ENCODE data around the gene FAM13A. TPM values are rescaled to one million over a fixed set of nuclear protein-coding genes. Genes with fewer than 3 reads are reported as not detected.

Gene FAM13A
- polyA plus RNA-seq, 1 donor from 2014 or later, result 4.0 TPM

DNA sequence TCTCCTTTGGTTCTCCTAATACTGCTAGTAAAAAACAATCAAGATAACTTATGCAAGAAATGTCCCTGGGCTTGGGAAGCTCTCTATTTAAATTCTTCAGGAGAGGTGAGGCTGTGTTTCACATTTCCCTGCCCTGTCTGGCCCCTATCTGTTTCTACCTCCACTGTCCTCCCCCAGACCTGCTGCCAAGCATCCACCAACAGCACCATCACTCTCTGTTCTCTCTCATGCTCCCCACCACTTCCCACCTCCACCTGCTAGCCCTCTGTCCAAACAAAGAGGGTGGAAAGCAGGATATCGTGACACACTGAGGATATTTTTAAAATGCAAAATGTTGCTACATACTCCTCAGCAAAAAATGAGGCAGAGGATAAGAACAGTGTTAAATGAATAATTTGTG is 271.0 kb downstream of the FAM13A start:
- H2AFZ ChIP-seq (ENCODE audit: low read depth, low read length), result no peak overlapping the region
- H3K4me2 ChIP-seq (ENCODE audit: low read length), result no peak overlapping the region

DNA sequence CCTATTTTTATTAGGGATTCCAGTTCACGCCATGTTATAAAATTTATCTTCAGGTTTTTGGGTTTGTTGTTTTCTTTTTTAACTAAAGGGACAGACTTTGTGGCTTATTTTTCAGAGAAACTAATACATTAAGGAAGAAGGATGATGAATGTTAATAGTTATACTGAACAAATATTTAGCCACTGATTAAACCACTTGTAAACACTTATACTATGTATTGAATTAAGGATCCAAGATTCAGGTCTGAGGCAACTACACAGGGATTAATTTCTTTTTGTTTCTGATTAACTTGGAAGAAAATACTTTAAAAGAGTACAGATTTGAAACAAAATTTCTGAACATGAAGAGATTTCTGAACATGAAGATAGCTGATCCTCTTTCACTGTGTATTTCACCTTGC is 276.6 kb downstream of the FAM13A start:
- H3K9me3 ChIP-seq (ENCODE audit: low read length), result no peaks in the 10 kb centered on the region
- no peak overlapping the region for H3K27ac ChIP-seq (ENCODE audit: low read length)
- no peak overlapping the region for H3K4me2 ChIP-seq (ENCODE audit: low read length)
- no peaks in the 10 kb centered on the region for H3K9me2 ChIP-seq (ENCODE audit: insufficient read depth, low read length)
- H3K79me2 ChIP-seq (replicated peaks; ENCODE audit: insufficient read depth, low read length), result no peaks in the 10 kb centered on the region
- no peaks in the 10 kb centered on the region for H4K20me1 ChIP-seq (ENCODE audit: insufficient read depth)
- no peak overlapping the region for H3K9ac ChIP-seq (ENCODE audit: low read length)
- no peak for TF ChIP-seq TAF1 (IDR thresholded peaks at IDR 0.05; ENCODE audit: low read depth)
- H3K27me3 ChIP-seq (ENCODE audit: insufficient read depth, low read depth, low read length), result no peaks in the 10 kb centered on the region
- H3K4me3 ChIP-seq (ENCODE audit: low read length), result no peak overlapping the region
- H3K36me3 ChIP-seq (ENCODE audit: insufficient read depth, low read length), result no peaks in the 10 kb centered on the region
- no peak overlapping the region for H2AFZ ChIP-seq (ENCODE audit: low read depth, low read length)
- no peaks in the 10 kb centered on the region for H3F3A ChIP-seq (ENCODE audit: insufficient read depth, low read length, poor library complexity, severe bottlenecking)

More for the DNA sequence above, 271.0 kb downstream of the FAM13A start:
- H3K9ac ChIP-seq (ENCODE audit: low read length), result no peak overlapping the region
- no peaks in the 10 kb centered on the region for H3K9me3 ChIP-seq (ENCODE audit: low read length)
- H3K79me2 ChIP-seq (replicated peaks; ENCODE audit: insufficient read depth, low read length), result no peaks in the 10 kb centered on the region
- H3K9me2 ChIP-seq (ENCODE audit: insufficient read depth, low read length), result no peaks in the 10 kb centered on the region
- TF ChIP-seq EZH2 (IDR thresholded peaks at IDR 0.05; ENCODE audit: borderline replicate concordance, insufficient read depth, low read length, poor library complexity, severe bottlenecking) (no peak), MXI1 (conservative IDR thresholded peaks at IDR 0.05; ENCODE audit: poor library complexity, severe bottlenecking) (no peak), EP300 (conservative IDR thresholded peaks at IDR 0.05; ENCODE audit: poor library complexity, severe bottlenecking) (no peak), POLR2AphosphoS5 (IDR thresholded peaks at IDR 0.05) (no peak), TAF1 (IDR thresholded peaks at IDR 0.05; ENCODE audit: low read depth) (no peak), RAD21 (conservative IDR thresholded peaks at IDR 0.05) (no peak), SMC3 (conservative IDR thresholded peaks at IDR 0.05; ENCODE audit: poor library complexity) (no peak)
- TF ChIP-seq, protein P1, sequence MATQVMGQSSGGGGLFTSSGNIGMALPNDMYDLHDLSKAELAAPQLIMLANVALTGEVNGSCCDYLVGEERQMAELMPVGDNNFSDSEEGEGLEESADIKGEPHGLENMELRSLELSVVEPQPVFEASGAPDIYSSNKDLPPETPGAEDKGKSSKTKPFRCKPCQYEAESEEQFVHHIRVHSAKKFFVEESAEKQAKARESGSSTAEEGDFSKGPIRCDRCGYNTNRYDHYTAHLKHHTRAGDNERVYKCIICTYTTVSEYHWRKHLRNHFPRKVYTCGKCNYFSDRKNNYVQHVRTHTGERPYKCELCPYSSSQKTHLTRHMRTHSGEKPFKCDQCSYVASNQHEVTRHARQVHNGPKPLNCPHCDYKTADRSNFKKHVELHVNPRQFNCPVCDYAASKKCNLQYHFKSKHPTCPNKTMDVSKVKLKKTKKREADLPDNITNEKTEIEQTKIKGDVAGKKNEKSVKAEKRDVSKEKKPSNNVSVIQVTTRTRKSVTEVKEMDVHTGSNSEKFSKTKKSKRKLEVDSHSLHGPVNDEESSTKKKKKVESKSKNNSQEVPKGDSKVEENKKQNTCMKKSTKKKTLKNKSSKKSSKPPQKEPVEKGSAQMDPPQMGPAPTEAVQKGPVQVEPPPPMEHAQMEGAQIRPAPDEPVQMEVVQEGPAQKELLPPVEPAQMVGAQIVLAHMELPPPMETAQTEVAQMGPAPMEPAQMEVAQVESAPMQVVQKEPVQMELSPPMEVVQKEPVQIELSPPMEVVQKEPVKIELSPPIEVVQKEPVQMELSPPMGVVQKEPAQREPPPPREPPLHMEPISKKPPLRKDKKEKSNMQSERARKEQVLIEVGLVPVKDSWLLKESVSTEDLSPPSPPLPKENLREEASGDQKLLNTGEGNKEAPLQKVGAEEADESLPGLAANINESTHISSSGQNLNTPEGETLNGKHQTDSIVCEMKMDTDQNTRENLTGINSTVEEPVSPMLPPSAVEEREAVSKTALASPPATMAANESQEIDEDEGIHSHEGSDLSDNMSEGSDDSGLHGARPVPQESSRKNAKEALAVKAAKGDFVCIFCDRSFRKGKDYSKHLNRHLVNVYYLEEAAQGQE (IDR thresholded peaks at IDR 0.05; ENCODE audit: borderline replicate concordance), result no peak
- TF ChIP-seq, protein P2, sequence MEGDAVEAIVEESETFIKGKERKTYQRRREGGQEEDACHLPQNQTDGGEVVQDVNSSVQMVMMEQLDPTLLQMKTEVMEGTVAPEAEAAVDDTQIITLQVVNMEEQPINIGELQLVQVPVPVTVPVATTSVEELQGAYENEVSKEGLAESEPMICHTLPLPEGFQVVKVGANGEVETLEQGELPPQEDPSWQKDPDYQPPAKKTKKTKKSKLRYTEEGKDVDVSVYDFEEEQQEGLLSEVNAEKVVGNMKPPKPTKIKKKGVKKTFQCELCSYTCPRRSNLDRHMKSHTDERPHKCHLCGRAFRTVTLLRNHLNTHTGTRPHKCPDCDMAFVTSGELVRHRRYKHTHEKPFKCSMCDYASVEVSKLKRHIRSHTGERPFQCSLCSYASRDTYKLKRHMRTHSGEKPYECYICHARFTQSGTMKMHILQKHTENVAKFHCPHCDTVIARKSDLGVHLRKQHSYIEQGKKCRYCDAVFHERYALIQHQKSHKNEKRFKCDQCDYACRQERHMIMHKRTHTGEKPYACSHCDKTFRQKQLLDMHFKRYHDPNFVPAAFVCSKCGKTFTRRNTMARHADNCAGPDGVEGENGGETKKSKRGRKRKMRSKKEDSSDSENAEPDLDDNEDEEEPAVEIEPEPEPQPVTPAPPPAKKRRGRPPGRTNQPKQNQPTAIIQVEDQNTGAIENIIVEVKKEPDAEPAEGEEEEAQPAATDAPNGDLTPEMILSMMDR (IDR thresholded peaks at IDR 0.05; ENCODE audit: poor library complexity, severe bottlenecking), result no peak
- no peak overlapping the region for H3K4me3 ChIP-seq (ENCODE audit: low read length)
- no peaks in the 10 kb centered on the region for H3K27me3 ChIP-seq (ENCODE audit: insufficient read depth, low read depth, low read length)
- H3K27ac ChIP-seq (ENCODE audit: low read length), result no peak overlapping the region
- no peaks in the 10 kb centered on the region for H3K36me3 ChIP-seq (ENCODE audit: insufficient read depth, low read length)
- H4K20me1 ChIP-seq (ENCODE audit: insufficient read depth), result no peaks in the 10 kb centered on the region
- no peaks in the 10 kb centered on the region for H3F3A ChIP-seq (ENCODE audit: insufficient read depth, low read length, poor library complexity, severe bottlenecking)

DNA sequence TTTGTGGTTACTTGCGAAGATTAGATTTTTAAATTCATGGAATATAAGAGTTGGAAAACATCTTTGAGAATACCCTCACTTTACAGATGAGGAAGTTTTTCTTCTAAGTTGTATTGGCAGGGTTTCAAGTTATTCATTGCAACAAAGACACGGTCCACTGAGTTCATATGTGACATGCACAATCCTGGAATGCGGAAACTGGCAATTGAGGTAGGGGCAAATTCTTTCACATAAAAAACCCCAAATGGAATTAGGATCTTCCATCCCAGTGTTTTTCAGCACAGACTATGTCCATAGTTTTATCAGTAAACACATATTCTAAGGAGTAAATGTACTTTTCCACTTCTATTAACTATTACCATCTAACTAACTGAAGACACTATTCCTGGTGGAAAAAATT is 277.6 kb downstream of the FAM13A start:
- no peaks in the 10 kb centered on the region for H3K36me3 ChIP-seq (ENCODE audit: insufficient read depth, low read length)
- no peak overlapping the region for H2AFZ ChIP-seq (ENCODE audit: low read depth, low read length)
- no peak overlapping the region for H3K27ac ChIP-seq (ENCODE audit: low read length)
- H3K9me2 ChIP-seq (ENCODE audit: insufficient read depth, low read length), result no peaks in the 10 kb centered on the region
- H3K27me3 ChIP-seq (ENCODE audit: insufficient read depth, low read depth, low read length), result no peaks in the 10 kb centered on the region
- no peaks in the 10 kb centered on the region for H4K20me1 ChIP-seq (ENCODE audit: insufficient read depth)
- H3K4me3 ChIP-seq (ENCODE audit: low read length), result no peak overlapping the region
- no peak overlapping the region for H3K9ac ChIP-seq (ENCODE audit: low read length)
- H3K9me3 ChIP-seq (ENCODE audit: low read length), result no peaks in the 10 kb centered on the region
- TF ChIP-seq, protein P2 (IDR thresholded peaks at IDR 0.05; ENCODE audit: poor library complexity, severe bottlenecking), result no peak
- TF ChIP-seq MXI1 (conservative IDR thresholded peaks at IDR 0.05; ENCODE audit: poor library complexity, severe bottlenecking), result no peak
- TF ChIP-seq SMC3 (conservative IDR thresholded peaks at IDR 0.05; ENCODE audit: poor library complexity), result no peak
- TF ChIP-seq TAF1 (IDR thresholded peaks at IDR 0.05; ENCODE audit: low read depth), result no peak
- no peak for TF ChIP-seq POLR2AphosphoS5 (IDR thresholded peaks at IDR 0.05)
- H3F3A ChIP-seq (ENCODE audit: insufficient read depth, low read length, poor library complexity, severe bottlenecking), result no peaks in the 10 kb centered on the region
- H3K79me2 ChIP-seq (replicated peaks; ENCODE audit: insufficient read depth, low read length), result no peaks in the 10 kb centered on the region
- no peak overlapping the region for H3K4me2 ChIP-seq (ENCODE audit: low read length)
